GM21825 (cell line): ENCODE data around the gene KHSRP.
A peak's percentile ranks its signal among the peaks of the same experiment; 100 is the strongest.
"Not testable (repeated sequence)": the region's sequence is repeated elsewhere in the genome, so short reads cannot be mapped to it uniquely, and the experiment has no call there.

ENCODE experiments used
- ATAC-seq: cut with Tn5 transposase; IDR thresholded peaks from one replicate; pipeline ENCODE4 v1.9.1; 2021; ENCODE audit warnings: mild to moderate bottlenecking, moderate library complexity; ENCODE audit not compliant: unreplicated experiment

Gene KHSRP

DNA sequence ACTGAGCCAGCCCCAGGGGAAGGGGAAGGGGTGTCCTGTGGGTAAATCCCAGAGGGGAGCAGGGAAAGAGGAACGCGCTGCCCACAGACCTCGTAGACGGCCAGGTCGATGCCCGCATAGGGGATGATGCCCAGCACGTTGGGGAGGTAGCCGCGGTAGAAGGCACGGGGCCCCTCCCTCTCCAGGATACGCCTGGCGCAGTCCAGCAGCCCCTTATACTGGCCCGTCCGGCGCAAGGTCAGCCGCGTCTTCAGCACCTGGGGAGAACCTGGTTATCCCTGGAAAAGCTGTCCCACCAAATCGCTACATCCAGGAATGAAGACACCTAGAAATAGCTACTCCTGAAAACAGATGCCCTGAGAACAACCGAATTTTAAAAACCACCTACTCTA lies 27.6 kb upstream of the KHSRP start:
- no peak for ATAC-seq

- no peak for ATAC-seq
These were observed 27.1 kb upstream of the KHSRP start for GRCh38 chr19:6451583-6452222.

GRCh38 chr19:6450166-6450565 lies 25.6 kb upstream of the KHSRP start:
- no peak for ATAC-seq

- no peak for ATAC-seq
These were observed 23.4 kb upstream of the KHSRP start for GRCh38 chr19:6448045-6448444.

DNA sequence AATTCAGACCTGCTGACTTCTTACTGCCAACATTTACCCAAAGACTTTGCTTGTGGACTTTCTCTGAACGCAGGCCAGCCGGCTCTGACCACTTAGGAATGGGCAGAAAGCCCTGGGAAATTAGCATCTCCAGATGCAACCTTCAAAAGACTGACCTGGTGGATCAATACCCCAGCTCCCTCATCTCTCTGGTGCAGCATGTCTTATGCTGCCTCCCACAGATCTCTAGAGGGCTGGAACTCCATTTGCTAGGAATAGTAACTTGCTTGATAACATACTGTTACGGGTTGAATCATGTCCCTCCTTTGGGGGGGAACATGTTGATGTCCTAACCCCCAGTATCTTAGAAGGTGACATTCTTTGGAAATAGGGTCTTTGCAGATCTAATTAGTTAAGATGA lies 21.8 kb upstream of the KHSRP start:
- no peak for ATAC-seq

DNA sequence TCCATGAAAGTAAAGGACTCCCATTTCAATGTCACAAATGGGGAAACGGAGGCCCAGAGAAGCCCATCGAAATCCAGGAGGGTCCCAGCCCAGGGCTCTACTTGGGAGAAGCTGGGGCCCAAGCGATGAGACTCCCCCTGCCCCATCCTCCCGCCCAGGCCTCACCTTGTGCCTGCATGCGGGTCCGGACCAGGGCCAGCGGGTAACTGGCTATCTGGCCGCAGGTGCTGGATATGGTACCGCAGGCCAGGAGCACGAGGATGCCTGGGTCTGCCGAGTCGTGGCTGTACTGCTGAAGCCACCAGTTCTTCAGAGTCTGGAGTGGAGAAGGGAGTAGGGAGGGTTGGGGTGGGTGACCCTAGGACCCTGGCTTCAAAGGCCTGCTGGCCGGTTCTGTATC lies 19.4 kb upstream of the KHSRP start:
- no peak for ATAC-seq

DNA sequence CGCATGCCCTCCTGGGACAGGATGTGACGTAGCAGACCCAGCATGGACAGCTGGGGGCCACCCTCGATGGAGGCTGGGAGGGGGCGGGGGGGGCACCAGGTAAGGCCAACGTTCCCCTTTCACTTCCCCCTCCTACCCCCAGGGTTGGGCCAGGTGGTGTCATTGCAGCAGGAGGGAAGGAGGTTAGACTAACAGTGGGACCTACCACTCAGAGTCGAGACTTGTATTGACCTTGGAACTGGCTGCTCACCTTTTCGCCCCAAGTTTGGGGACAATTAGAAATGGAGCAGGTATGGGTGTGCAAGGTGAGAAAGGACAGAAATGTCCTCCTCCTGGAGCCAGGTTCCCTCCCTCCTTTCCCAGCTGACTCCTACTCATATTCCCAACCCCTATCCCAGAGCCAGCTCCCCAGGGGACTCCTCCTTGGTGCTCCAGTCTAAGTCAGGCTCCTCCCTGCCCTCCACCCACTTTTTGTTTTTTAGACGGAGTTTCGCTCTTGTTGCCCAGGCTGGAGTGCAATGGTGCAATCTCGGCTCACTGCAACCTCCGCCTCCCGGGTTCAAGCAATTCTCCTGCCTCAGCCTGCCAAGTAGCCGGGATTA lies 17.6 kb upstream of the KHSRP start:
- ATAC-seq = no peak

GRCh38 chr19:6440905-6441304 lies 16.3 kb upstream of the KHSRP start:
- ATAC-seq = no peak

- no peak for ATAC-seq
These were observed 15.1 kb upstream of the KHSRP start for GRCh38 chr19:6439743-6440142.

DNA sequence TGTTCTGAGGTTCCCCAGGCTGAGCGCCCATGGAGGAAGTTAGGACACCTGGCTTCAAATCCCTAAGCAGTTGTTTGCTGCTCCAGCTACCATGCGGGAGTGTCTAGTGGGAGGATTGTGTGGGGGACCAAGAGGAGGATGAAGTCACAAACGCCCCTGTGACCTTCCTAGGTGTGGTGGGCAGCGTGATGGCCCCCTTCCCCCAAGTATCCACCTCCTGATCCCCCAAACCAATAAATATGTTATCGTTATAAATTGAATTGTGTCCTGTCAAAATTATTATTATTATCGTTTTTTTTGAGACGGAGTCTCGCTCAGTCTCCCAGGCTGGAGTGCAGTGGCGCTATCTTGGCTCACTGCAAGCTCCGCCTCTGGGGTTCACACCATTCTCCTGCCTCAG lies 9.1 kb upstream of the KHSRP start, which contains the start of gene SLC25A41:
TSS of gene SLC25A41 (minus strand) at position 101 of the 400 bp plus-strand sequence. CDS start at position 31, 70 bp downstream.
- ATAC-seq = no peak

DNA sequence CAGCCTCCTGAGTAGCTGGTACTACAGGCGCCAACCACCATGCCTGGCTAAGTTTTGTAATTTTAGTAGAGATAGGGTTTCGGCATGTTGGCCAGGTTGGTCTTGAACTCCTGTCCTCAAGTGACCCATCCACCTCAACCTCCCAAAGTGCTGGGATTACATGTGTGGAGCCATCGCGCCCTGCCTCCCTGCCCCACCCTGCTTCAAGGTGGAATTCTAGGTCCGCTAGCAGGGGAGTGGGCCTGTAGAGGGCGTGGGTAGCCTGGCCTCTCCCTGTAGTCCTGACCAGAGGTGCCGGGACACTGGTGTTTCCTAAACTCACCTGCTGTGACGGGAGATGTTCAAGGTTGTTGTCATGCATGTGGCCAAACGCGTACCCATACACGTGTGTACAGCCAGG lies 8.6 kb upstream of the KHSRP start:
- no peak for ATAC-seq

DNA sequence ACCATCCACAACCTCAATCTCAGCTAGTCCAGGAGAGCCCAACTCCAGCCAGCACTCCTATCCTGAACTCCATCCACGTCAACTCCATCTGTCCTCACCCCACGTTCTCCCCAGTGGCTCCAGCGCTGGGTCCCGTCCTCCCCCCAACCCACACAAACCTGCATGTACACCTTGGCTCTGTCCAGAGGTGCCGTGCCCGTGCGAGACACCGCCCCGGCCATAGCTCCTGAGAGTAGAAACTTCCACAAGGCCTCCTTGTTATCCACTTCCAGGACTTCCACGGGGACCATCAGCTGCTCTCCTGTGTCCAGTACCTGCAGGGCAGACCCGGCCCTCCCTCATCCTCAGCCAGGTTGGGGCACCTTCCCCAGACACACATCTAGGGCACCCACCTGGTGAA lies 7.3 kb upstream of the KHSRP start:
- ATAC-seq = no peak

GRCh38 chr19:6429419-6430221 lies 5.0 kb upstream of the KHSRP start:
- no peak for ATAC-seq

DNA sequence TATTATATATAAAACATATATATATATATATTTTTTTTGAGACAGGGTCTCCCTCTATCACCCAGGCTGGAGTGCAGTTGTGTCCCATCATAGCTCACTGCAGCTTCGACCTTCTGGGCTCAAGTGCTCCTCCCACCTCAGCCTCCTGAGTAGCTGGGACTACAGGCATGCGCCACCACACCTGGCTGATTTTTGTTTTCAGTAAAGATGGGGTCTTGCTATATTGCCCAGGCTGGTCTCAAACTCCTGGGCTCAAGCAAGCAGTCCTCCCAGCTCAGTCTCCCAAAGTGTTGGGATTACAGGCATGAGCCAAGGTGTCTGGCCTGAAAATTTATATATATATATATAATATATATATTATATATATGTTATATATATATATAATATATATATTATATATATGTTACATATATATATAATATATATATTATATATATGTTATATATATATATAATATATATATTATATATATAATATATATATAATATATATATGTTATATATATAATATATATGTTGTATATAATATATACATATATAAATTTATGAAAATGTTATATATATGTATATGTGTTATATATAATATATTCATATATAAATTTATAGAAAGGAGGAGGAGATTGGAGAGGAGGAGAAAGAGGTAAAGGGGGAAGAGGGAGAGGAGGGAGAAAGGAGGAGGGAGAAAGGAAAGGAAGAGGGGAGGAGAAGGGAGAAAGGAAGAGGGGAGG lies 4.2 kb upstream of the KHSRP start:
- not testable (repeated sequence) for ATAC-seq

GRCh38 chr19:6427131-6427530 lies 2.5 kb upstream of the KHSRP start:
- ATAC-seq = no peak

GRCh38 chr19:6425732-6426620 lies 1.4 kb upstream of the KHSRP start:
- no peak for ATAC-seq

- peak; percentile 84 for ATAC-seq
These were observed 524 bp upstream of the KHSRP start for GRCh38 chr19:6424939-6425731.

GRCh38 chr19:6423499-6424194 lies 964 bp downstream of the KHSRP start:
- ATAC-seq = no peak
